ENCODE measurements around the gene SERPINI1.

SERPINI1 gene

GRCh38 chr3:167735233-167736138 is at the start of gene SERPINI1:
TSS of gene SERPINI1 (plus strand) at chr3:167735721. CDS start at chr3:167789129, 53,408 bp downstream.
- H3K4me3 ChIP-seq (ENCODE audit: low read depth, low read length), result peak within 1 kb of the TSS; percentile 68
- in situ Hi-C loops (cut with HindIII; ENCODE audit: low sequenced_read_pairs), result no loop called here
- no peak for TF ChIP-seq CTCF (IDR thresholded peaks at IDR 0.05; ENCODE audit: low read depth, low read length, missing control alignments)
- peak; percentile 81 for DNase-seq (ENCODE audit: low read depth)

- TF ChIP-seq CTCF (IDR thresholded peaks at IDR 0.05; ENCODE audit: low read depth, low read length, missing control alignments), result no peak
- no peak for DNase-seq (ENCODE audit: low read depth)
- in situ Hi-C loops (cut with HindIII; ENCODE audit: low sequenced_read_pairs), result no loop called here
Measured at GRCh38 chr3:167691366-167691765, 44.2 kb upstream of the SERPINI1 start.

GRCh38 chr3:167694121-167694520 is 41.4 kb upstream of the SERPINI1 start:
- TF ChIP-seq CTCF (IDR thresholded peaks at IDR 0.05; ENCODE audit: low read depth, low read length, missing control alignments), result no peak
- in situ Hi-C loops (cut with HindIII; ENCODE audit: low sequenced_read_pairs), result no loop called here
- H3K4me3 ChIP-seq (ENCODE audit: low read depth, low read length), result no peak overlapping the region
- DNase-seq (ENCODE audit: low read depth), result no peak

More at GRCh38 chr3:167691366-167691765, 44.2 kb upstream of the SERPINI1 start:
- no peak overlapping the region for H3K4me3 ChIP-seq (ENCODE audit: low read depth, low read length)

GRCh38 chr3:167700046-167700445 is 35.5 kb upstream of the SERPINI1 start:
- in situ Hi-C loops (cut with HindIII; ENCODE audit: low sequenced_read_pairs), result no loop called here

GRCh38 chr3:167700926-167701325 is 34.6 kb upstream of the SERPINI1 start:
- in situ Hi-C loops (cut with HindIII; ENCODE audit: low sequenced_read_pairs), result no loop called here
- DNase-seq (ENCODE audit: low read depth), result no peak
- H3K4me3 ChIP-seq (ENCODE audit: low read depth, low read length), result no peak overlapping the region
- no peak for TF ChIP-seq CTCF (IDR thresholded peaks at IDR 0.05; ENCODE audit: low read depth, low read length, missing control alignments)

More at GRCh38 chr3:167700046-167700445, 35.5 kb upstream of the SERPINI1 start:
- TF ChIP-seq CTCF (IDR thresholded peaks at IDR 0.05; ENCODE audit: low read depth, low read length, missing control alignments), result no peak
- no peak for DNase-seq (ENCODE audit: low read depth)
- no peak overlapping the region for H3K4me3 ChIP-seq (ENCODE audit: low read depth, low read length)

- TF ChIP-seq CTCF (IDR thresholded peaks at IDR 0.05; ENCODE audit: low read depth, low read length, missing control alignments), result no peak
- in situ Hi-C loops (cut with HindIII; ENCODE audit: low sequenced_read_pairs), result no loop called here
- H3K4me3 ChIP-seq (ENCODE audit: low read depth, low read length), result no peak overlapping the region
Measured at GRCh38 chr3:167705840-167706239, 29.7 kb upstream of the SERPINI1 start.

More at GRCh38 chr3:167705840-167706239, 29.7 kb upstream of the SERPINI1 start:
- DNase-seq (ENCODE audit: low read depth), result no peak
